NCI-H1694 (cell line): Measurements from ENCODE around the gene TEX48.

Experiments
- DNase-seq: peaks from one replicate; lab custom pipeline; 2025; lab: John Stamatoyannopoulos, UW

The TEX48 gene

DNA sequence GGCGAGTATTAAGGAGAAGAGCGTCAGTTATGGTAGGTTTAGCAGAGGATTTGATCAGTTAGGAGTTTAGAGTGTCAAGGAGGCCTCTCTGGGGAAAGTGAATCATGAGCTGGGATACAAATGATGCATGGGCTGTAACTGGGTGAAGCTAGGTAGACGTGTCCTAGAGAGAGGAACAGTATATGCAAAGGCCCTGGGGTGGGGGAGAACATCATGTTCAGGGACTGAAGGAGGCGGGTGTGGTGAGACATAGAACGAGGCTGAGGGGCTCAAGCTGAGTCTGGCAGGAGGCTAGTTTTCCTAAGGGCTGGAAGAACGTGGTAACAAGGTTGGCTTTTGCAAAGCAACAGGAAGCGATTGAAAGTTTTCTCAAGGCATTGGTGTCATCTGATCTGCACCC lies 60.4 kb downstream of the TEX48 start:
- DNase-seq = no peak

DNA sequence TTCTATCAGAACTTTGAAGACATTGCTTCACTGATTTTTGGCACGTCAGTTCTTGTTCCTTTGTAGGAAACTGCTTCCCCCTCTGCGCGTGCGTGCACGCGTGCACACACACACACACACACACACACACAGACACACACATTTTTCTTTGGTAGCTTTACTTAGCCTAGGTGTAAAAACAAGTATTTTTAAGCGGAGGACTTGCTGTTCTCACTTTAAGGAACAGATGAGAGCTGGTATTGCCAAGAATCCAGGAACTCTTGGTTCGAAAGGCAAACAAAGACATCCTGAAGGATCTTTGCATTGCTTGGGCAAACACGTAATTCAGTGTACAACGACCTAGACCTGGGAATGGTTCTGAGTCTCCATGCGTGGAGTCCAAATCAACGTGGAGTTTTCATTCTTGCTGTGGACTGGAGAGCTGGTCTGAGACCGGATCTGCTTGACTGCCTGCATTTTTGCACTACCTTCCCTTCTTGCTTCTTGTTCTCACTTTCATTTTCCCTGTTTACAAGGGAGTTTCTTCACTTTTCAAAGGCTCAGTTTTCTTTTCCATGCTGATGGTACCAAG lies 62.7 kb downstream of the TEX48 start:
- DNase-seq = no peak

DNA sequence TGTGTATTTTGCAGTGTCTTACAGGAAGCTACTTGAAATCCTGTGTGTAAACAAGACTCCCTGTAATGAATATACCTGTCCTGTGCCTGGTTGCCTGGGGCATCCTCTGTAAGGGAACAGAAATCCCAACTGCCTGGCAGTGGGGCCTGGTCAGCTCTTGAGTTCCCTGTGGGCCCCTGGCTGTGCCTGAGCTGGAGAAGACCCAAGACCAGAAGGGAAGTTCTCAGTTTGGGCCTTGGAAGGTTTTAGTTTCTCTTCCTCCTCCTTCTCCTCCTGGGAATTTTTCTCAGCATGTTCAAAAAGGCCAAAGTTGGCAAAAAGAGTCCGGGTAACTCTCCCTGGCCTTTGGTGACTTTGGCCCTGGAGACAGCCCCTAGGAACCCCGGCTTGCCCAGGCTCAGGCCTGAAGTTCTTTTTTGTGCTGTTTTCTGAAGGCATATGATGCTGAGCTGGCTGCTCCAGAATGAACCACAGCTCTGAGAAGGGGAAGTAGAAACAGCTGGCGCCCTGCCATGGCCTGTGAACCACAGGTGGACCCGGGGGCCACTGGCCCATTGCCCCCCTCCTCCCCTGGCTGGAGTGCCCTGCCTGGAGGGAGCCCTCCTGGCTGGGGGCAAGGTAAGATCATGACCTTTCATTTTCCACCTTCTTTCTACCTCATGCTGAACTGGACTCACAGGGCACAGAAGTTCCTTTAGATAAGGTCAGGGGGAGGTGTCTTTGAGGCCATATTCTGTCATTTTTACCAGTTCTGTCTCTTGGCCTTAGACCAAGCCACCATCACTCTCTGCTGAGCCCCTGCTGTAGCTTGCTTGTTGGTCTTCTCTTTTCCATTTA lies 65.1 kb downstream of the TEX48 start:
- DNase-seq = no peak
